ENCODE measurements around the gene PSME2. TPM values are rescaled to one million over a fixed set of nuclear protein-coding genes. Genes with fewer than 3 reads are reported as not detected.

Gene PSME2
- total and polyA plus RNA-seq, 2 of the 13 experiments (the other 11 are each of a cell fraction or from before 2014, with no cell fraction given) = 332 to 716 TPM

DNA sequence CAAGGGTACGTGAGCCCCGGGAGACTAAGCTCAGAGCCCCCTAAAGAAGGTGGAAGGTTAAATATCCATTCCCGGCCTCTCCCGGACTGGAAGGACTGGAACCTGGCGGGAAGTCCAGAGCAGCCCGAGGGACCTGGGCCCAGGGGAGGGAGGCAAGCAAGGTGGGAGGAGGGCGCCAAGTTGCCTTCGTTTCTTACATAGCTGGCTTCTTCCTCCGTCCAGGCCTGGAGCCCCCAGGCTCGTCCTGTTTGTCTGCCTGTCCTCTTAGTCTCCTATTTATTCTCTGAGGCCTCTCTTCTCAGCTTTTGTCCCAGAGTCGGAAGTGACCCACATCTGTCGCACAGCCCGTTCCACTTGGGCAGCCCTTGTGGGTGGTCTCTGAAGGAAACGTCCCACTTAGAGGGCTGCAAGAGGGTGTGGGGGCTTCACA is 51.6 kb downstream of the PSME2 start (continued):
- no peak for TF ChIP-seq MXD1 (CRISPR knock-in tag; IDR thresholded peaks at IDR 0.05)
- 0 out of 2 replicates have a peak, but pooled peaks have one; percentile 67 for TF ChIP-seq GPN1 (CRISPR knock-in tag; IDR thresholded peaks at IDR 0.05; ENCODE audit: borderline replicate concordance)
- TF ChIP-seq MEIS1 (CRISPR knock-in tag; IDR thresholded peaks at IDR 0.05; ENCODE audit: borderline replicate concordance) = no peak; the same call in 1 of the 2 replicates
- TF ChIP-seq EED (CRISPR knock-in tag; IDR thresholded peaks at IDR 0.05) = peak; percentile 69; the same call in 1 of the 2 replicates
- no peak for TF ChIP-seq IKZF5 (CRISPR knock-in tag; IDR thresholded peaks at IDR 0.05)
- TF ChIP-seq, protein P1, sequence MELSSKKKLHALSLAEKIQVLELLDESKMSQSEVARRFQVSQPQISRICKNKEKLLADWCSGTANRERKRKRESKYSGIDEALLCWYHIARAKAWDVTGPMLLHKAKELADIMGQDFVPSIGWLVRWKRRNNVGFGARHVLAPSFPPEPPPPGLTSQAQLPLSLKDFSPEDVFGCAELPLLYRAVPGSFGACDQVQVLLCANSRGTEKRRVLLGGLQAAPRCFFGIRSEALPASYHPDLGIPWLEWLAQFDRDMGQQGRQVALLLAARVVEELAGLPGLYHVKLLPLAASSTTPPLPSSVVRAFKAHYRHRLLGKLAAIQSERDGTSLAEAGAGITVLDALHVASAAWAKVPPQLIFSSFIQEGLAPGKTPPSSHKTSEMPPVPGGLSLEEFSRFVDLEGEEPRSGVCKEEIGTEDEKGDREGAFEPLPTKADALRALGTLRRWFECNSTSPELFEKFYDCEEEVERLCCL (CRISPR knock-in tag; IDR thresholded peaks at IDR 0.05; ENCODE audit: borderline replicate concordance) = no peak
- TF ChIP-seq ATM (IDR thresholded peaks at IDR 0.05; ENCODE audit: borderline replicate concordance) = no peak
- TF ChIP-seq POLR2G (IDR thresholded peaks at IDR 0.05; ENCODE audit: low read depth, low read length) = no peak
- peak; percentile 77; the same call in 1 of the 2 replicates for TF ChIP-seq ELF4 (CRISPR knock-in tag; IDR thresholded peaks at IDR 0.05; ENCODE audit: borderline replicate concordance)
- no peak for TF ChIP-seq HOXA5 (CRISPR knock-in tag; IDR thresholded peaks at IDR 0.05)
- TF ChIP-seq ARID2 (CRISPR knock-in tag; IDR thresholded peaks at IDR 0.05; ENCODE audit: borderline replicate concordance) = no peak
- TF ChIP-seq SNRNP70 (IDR thresholded peaks at IDR 0.05; ENCODE audit: low read depth, low read length) = no peak
- no peak for TF ChIP-seq ZNF121 (CRISPR knock-in tag; IDR thresholded peaks at IDR 0.05)
- TF ChIP-seq ZNF773 (CRISPR knock-in tag; IDR thresholded peaks at IDR 0.05; ENCODE audit: borderline replicate concordance) = no peak
- no peak for TF ChIP-seq MIXL1 (CRISPR knock-in tag; IDR thresholded peaks at IDR 0.05)
- TF ChIP-seq, protein P2, sequence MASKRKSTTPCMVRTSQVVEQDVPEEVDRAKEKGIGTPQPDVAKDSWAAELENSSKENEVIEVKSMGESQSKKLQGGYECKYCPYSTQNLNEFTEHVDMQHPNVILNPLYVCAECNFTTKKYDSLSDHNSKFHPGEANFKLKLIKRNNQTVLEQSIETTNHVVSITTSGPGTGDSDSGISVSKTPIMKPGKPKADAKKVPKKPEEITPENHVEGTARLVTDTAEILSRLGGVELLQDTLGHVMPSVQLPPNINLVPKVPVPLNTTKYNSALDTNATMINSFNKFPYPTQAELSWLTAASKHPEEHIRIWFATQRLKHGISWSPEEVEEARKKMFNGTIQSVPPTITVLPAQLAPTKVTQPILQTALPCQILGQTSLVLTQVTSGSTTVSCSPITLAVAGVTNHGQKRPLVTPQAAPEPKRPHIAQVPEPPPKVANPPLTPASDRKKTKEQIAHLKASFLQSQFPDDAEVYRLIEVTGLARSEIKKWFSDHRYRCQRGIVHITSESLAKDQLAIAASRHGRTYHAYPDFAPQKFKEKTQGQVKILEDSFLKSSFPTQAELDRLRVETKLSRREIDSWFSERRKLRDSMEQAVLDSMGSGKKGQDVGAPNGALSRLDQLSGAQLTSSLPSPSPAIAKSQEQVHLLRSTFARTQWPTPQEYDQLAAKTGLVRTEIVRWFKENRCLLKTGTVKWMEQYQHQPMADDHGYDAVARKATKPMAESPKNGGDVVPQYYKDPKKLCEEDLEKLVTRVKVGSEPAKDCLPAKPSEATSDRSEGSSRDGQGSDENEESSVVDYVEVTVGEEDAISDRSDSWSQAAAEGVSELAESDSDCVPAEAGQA (IDR thresholded peaks at IDR 0.05; ENCODE audit: low read depth) = 0 out of 2 replicates have a peak, but pooled peaks have one; percentile 7
- TF ChIP-seq, protein P2 (CRISPR knock-in tag; IDR thresholded peaks at IDR 0.05; ENCODE audit: borderline replicate concordance) = no peak
- no peak for TF ChIP-seq ZNF891 (CRISPR knock-in tag; IDR thresholded peaks at IDR 0.05)
- no peak for TF ChIP-seq TFE3 (CRISPR knock-in tag; IDR thresholded peaks at IDR 0.05)
